K562 (cell line): ENCODE results near the gene BTD. TPM values are rescaled to one million over a fixed set of nuclear protein-coding genes. Genes with fewer than 3 reads are reported as not detected.

Source experiments
- CBX1 ChIP-seq: sonication (generic); IDR thresholded peaks from 2 replicates; pipeline ENCODE4 v1.6.1; 2016; ENCODE audit warnings: antibody characterized with exemption, low read depth, mild to moderate bottlenecking
- CUX1 ChIP-seq: fragments of 200-800 bp; sonication (Bioruptor generic); IDR thresholded peaks from 2 replicates; pipeline ENCODE4 v1.6.1; 2016; ENCODE audit warnings: missing genetic modification characterization, missing compliant biosample characterization
- DLX4 ChIP-seq: fragments of 250-450 bp; sonication (Bioruptor Pico); IDR thresholded peaks from 2 replicates; pipeline ENCODE4 v1.6.1; 2021; ENCODE audit warnings: mild to moderate bottlenecking
- ELK1 ChIP-seq: sonication (generic); formaldehyde crosslinking; IDR thresholded peaks from 2 replicates; pipeline ENCODE4 v1.8.1; 2022; ENCODE audit warnings: missing genetic modification reagents
- GTF2E2 ChIP-seq: fragments of 200-800 bp; sonication (Bioruptor generic); IDR thresholded peaks from 2 replicates; pipeline ENCODE4 v1.6.1; 2016; ENCODE audit warnings: missing genetic modification characterization, missing compliant biosample characterization
- HIVEP1 ChIP-seq: fragments of 250-450 bp; sonication (Bioruptor Pico); IDR thresholded peaks from 2 replicates; pipeline ENCODE4 v1.4.0; 2020; ENCODE audit warnings: mild to moderate bottlenecking
- HNRNPL ChIP-seq: fragments of 200-400 bp; formaldehyde crosslinking; IDR thresholded peaks from 2 replicates; pipeline ENCODE4 v1.6.1; 2017; ENCODE audit warnings: low read depth, mild to moderate bottlenecking, low read length
- ILK ChIP-seq: fragments of 450-650 bp; IDR thresholded peaks from 2 replicates; pipeline ENCODE4 v1.6.1; 2016; ENCODE audit warnings: missing genetic modification characterization, low read depth, mild to moderate bottlenecking, missing compliant biosample characterization, moderate library complexity, borderline replicate concordance
- IRF2 ChIP-seq: sonication (generic); formaldehyde crosslinking; IDR thresholded peaks from 2 replicates; pipeline ENCODE4 v1.8.1; 2022; ENCODE audit warnings: mild to moderate bottlenecking, missing genetic modification reagents
- MAFK ChIP-seq: IDR thresholded peaks from 2 replicates; pipeline ENCODE4 v1.6.1; 2011; ENCODE audit warnings: low read length, improper control_type of control experiment
- MTA1 ChIP-seq: fragments of 450-650 bp; IDR thresholded peaks from 2 replicates; pipeline ENCODE4 v1.6.1; 2017; ENCODE audit warnings: borderline replicate concordance
- MYBL2 ChIP-seq, 2 experiments: fragments of 450-650 bp in 1 of 2; sonication (generic) in 1 of 2; formaldehyde crosslinking in 1 of 2; IDR thresholded peaks; 2 replicates each; pipeline versions ENCODE4 v1.6.1 to v1.8.1; 2017 to 2022; ENCODE audit warnings: borderline replicate concordance in 1 of 2, inconsistent platforms in 1 of 2, low read depth in 1 of 2, mild to moderate bottlenecking in 1 of 2, missing genetic modification reagents in 1 of 2, moderate library complexity in 1 of 2
- NCOA2 ChIP-seq, 2 experiments: fragments of 450-650 bp; IDR thresholded peaks; 2 replicates each; pipeline ENCODE4 v1.6.1; 2018; ENCODE audit warnings: mild to moderate bottlenecking in 2 of 2, moderate library complexity in 1 of 2; ENCODE audit not compliant: partially characterized antibody in 2 of 2
- NFYB ChIP-seq: IDR thresholded peaks from 2 replicates; pipeline ENCODE4 v1.6.1; 2011; ENCODE audit warnings: mild to moderate bottlenecking, moderate library complexity; ENCODE audit not compliant: insufficient read length; ENCODE audit errors: extremely low read depth
- NR3C1 ChIP-seq: sonication (generic); formaldehyde crosslinking; IDR thresholded peaks from 2 replicates; pipeline ENCODE4 v1.8.1; 2022; ENCODE audit warnings: missing genetic modification reagents
- RBM22 ChIP-seq: fragments of 200-400 bp; formaldehyde crosslinking; IDR thresholded peaks from 2 replicates; pipeline ENCODE4 v1.6.1; 2018; ENCODE audit warnings: low read length, low read depth; ENCODE audit not compliant: poor library complexity, severe bottlenecking
- RFX7 ChIP-seq: fragments of 250-450 bp; sonication (Bioruptor Pico); IDR thresholded peaks from 2 replicates; pipeline ENCODE4 v1.5.1; 2021; ENCODE audit warnings: mild to moderate bottlenecking
- SRF ChIP-seq, 2 experiments: fragments of 250-450, 450-650 bp in 1 of 2; sonication (Bioruptor Pico) in 1 of 2; sonication (generic) in 1 of 2; formaldehyde crosslinking; IDR thresholded peaks; 2 replicates each; pipeline versions ENCODE4 v1.5.0 to v1.5.1; 2020 to 2022; ENCODE audit warnings: mild to moderate bottlenecking in 1 of 2, missing genetic modification reagents in 1 of 2
- SRSF7 ChIP-seq: fragments of 200-400 bp; formaldehyde crosslinking; optimal IDR thresholded peaks from 2 replicates; pipeline ENCODE3; 2017; ENCODE audit warnings: mild to moderate bottlenecking, low read depth, low read length
- ZFP1 ChIP-seq: fragments of 450-650 bp; formaldehyde crosslinking; IDR thresholded peaks from 2 replicates; pipeline ENCODE4 v1.4.0; 2020; ENCODE audit warnings: mild to moderate bottlenecking, mixed read lengths
- ZKSCAN1 ChIP-seq: fragments of 150-350 bp; IDR thresholded peaks from 2 replicates; pipeline ENCODE4 v1.6.1; 2016; ENCODE audit warnings: low read depth, low read length
- ZNF175 ChIP-seq: fragments of 200-800 bp; sonication (Bioruptor generic); IDR thresholded peaks from 2 replicates; pipeline ENCODE4 v1.6.1; 2016; ENCODE audit warnings: low read depth, mild to moderate bottlenecking, missing genetic modification characterization, missing compliant biosample characterization
- ZNF764 ChIP-seq: fragments of 250-450 bp; sonication (Bioruptor Pico); IDR thresholded peaks from 2 replicates; pipeline ENCODE4 v1.4.0; 2020; ENCODE audit warnings: low read depth, mild to moderate bottlenecking, moderate library complexity
- ZNF766 ChIP-seq: fragments of 200-800 bp; sonication (Bioruptor generic); conservative IDR thresholded peaks from 2 replicates; pipeline ENCODE4 v1.6.1; 2016; ENCODE audit warnings: missing genetic modification characterization, missing compliant biosample characterization
- polyA plus RNA-seq, 8 experiments: library from polyadenylated mRNA; depleted of rRNA in 4 of 8; stranded (reverse) in 5 of 8; unstranded in 3 of 8; fragments of >200 nt; fragmentation: Nextera tagmentation in 2 of 8; fragmentation: Illumina TruSeq in 1 of 8; extraction: Ambion mirVana in 2 of 8; extraction: Trizol in 1 of 8; gene quantifications; 2 replicates each; pipeline versions ENCODE4 v1.2.1 to v1.2.3, GENCODE V29; 2011 to 2014; ENCODE audit warnings: inconsistent platforms in 1 of 8, missing spikeins in 1 of 8
- total RNA-seq, 7 experiments: library from RNA; depleted of rRNA in 6 of 7; stranded (reverse); fragments of >200 nt in 6 of 7; fragmentation: Illumina TruSeq in 2 of 7; extraction: Trizol in 2 of 7; gene quantifications; 2 replicates each; pipeline versions ENCODE4 v1.2.1 to v1.2.3, GENCODE V29; 2011 to 2021; ENCODE audit warnings: low replicate concordance in 1 of 7

The BTD gene
- total and polyA plus RNA-seq, 9 of the 15 experiments (the other 6 are each of a cell fraction or from before 2014, with no cell fraction given) = 6.6 to 26.2 (median 10.6) TPM

GRCh38 chr3:15591928-15592327 lies 9.6 kb upstream of the BTD start (continued):
- TF ChIP-seq RBM22 (no peak), ZNF764 (CRISPR knock-in tag) (0 out of 2 replicates have a peak, but pooled peaks have one; percentile 54), NR3C1 (CRISPR knock-in tag) (no peak), ZNF766 (no peak), CUX1 (no peak), IRF2 (CRISPR knock-in tag) (no peak), GTF2E2 (tag) (no peak), ILK (no peak), MAFK (no peak), ZFP1 (CRISPR knock-in tag) (peak; percentile 77; the same call in 1 of the 2 replicates), NCOA2 (IDR thresholded peaks at IDR 0.05; ENCODE audit: partially characterized antibody in 2 of 2) (no peak), RFX7 (CRISPR knock-in tag) (peak; percentile 86; the same call in 1 of the 2 replicates), SRF (CRISPR knock-in tag; IDR thresholded peaks at IDR 0.05) (peak in 1 of 2 experiments; percentile 83; a peak in 1 of 4 replicates), DLX4 (CRISPR knock-in tag) (no peak), MTA1 (no peak), ZKSCAN1 (no peak), NFYB (no peak), ZNF175 (CRISPR knock-in tag) (no peak), HIVEP1 (CRISPR knock-in tag) (peak; percentile 93), SRSF7 (no peak), HNRNPL (no peak), ELK1 (CRISPR knock-in tag) (no peak), MYBL2 (IDR thresholded peaks at IDR 0.05; ENCODE audit: low read depth) (no peak), MYBL2 (CRISPR knock-in tag; IDR thresholded peaks at IDR 0.05; ENCODE audit: borderline replicate concordance) (no peak), CBX1 (no peak)
